Measurements from ENCODE around the gene PNPLA4. TPM values are rescaled to one million over a fixed set of nuclear protein-coding genes. Genes with fewer than 3 reads are reported as not detected.

The PNPLA4 gene
- total RNA-seq, 1 donor from 2014 or later = 11.4 TPM

- Histone ChIP-seq H3K9me3 (no peaks in the 10 kb centered on the region), H3K4me1 (no peaks in the 10 kb centered on the region), H3K27me3 (ENCODE audit: low read depth) (no peaks in the 10 kb centered on the region), H3K36me3 (no peaks in the 10 kb centered on the region), H3K4me3 (no peak overlapping the region), H3K27ac (no peak overlapping the region)
- ATAC-seq (no peak), DNase-seq (no peak)
- no peak for TF ChIP-seq CTCF (IDR thresholded peaks at IDR 0.05)
- intact Hi-C loops (cut with DNase I) = no loop called here
Observed at GRCh38 chrX:7876957-7877356, 50.3 kb downstream of the PNPLA4 start.

GRCh38 chrX:7872042-7872441 lies 55.2 kb downstream of the PNPLA4 start:
- Histone ChIP-seq H3K27me3 (ENCODE audit: low read depth) (no peaks in the 10 kb centered on the region), H3K36me3 (no peaks in the 10 kb centered on the region), H3K4me3 (no peak overlapping the region), H3K27ac (no peak overlapping the region), H3K4me1 (no peaks in the 10 kb centered on the region), H3K9me3 (no peaks in the 10 kb centered on the region)
- no peak for TF ChIP-seq CTCF (IDR thresholded peaks at IDR 0.05)
- DNase-seq (no peak), ATAC-seq (no peak)
- intact Hi-C loops (cut with DNase I) = no loop called here

- no peak overlapping the region for H3K27ac ChIP-seq
- DNase-seq (no peak), ATAC-seq (no peak)
- H3K27me3 ChIP-seq (ENCODE audit: low read depth) = no peaks in the 10 kb centered on the region
- no peak for TF ChIP-seq CTCF (IDR thresholded peaks at IDR 0.05)
- no peaks in the 10 kb centered on the region for H3K36me3 ChIP-seq
- no peaks in the 10 kb centered on the region for H3K4me1 ChIP-seq
- H3K4me3 ChIP-seq = no peak overlapping the region
- intact Hi-C loops (cut with DNase I) = no loop called here
- no peaks in the 10 kb centered on the region for H3K9me3 ChIP-seq
Observed at GRCh38 chrX:7852166-7852565, 75.0 kb downstream of the PNPLA4 start.

Other genes with a start within 250 kb of the PNPLA4 start
- not detected for gene VCX, start 84.2 kb downstream of the PNPLA4 start, total RNA-seq
- not detected for gene VCX2, start 243.9 kb upstream of the PNPLA4 start, total RNA-seq

Data from lower lobe of right lung (tissue), 2 donors.